Fibroblast of lung (primary cell): ENCODE measurements around the gene CRYAB. TPM values are rescaled to one million over a fixed set of nuclear protein-coding genes. Genes with fewer than 3 reads are reported as not detected.

Experiments
- DNase-seq, 2 donors: peaks; one replicate each; pipeline versions ENCODE4 v3.0.0 to v3.0.0-alpha.2; 2010; ENCODE audit warnings: low read depth in 2 of 2
- H2AFZ ChIP-seq: 2 replicates; pipeline ENCODE4 v1.5.1; 2012; ENCODE audit warnings: low read length, control low read depth, inconsistent platforms
- H3K27ac ChIP-seq: 2 replicates; pipeline ENCODE4 v1.5.1; 2011; ENCODE audit warnings: low read length, control low read depth; ENCODE audit not compliant: insufficient read depth
- H3K27me3 ChIP-seq: 2 replicates; pipeline ENCODE4 v1.5.1; 2011; ENCODE audit warnings: mild to moderate bottlenecking, low read length; ENCODE audit not compliant: control insufficient read depth, insufficient read depth
- H3K36me3 ChIP-seq: 2 replicates; pipeline ENCODE4 v1.5.1; 2011; ENCODE audit warnings: low read length; ENCODE audit not compliant: control insufficient read depth, insufficient read depth
- H3K4me1 ChIP-seq: 2 replicates; pipeline ENCODE4 v1.5.1; 2011; ENCODE audit warnings: low read length; ENCODE audit not compliant: control insufficient read depth, insufficient read depth; ENCODE audit errors: extremely low read depth
- H3K4me2 ChIP-seq: 2 replicates; pipeline ENCODE4 v1.5.1; 2011; ENCODE audit warnings: low read length, control low read depth; ENCODE audit not compliant: insufficient read depth; ENCODE audit errors: extremely low read depth
- H3K4me3 ChIP-seq, 4 experiments: fragments of 200-600 bp in 1 of 4; sonication (generic) in 1 of 4; replicated peaks in 1 of 4; 2 replicates each; pipeline ENCODE4 v1.5.1; 2011 to 2016; ENCODE audit warnings: low read length in 4 of 4, low read depth in 3 of 4, mild to moderate bottlenecking in 3 of 4, control low read depth in 2 of 4, inconsistent platforms in 1 of 4, mixed read lengths in 1 of 4; ENCODE audit not compliant: insufficient read depth in 1 of 4; ENCODE audit errors: control extremely low read depth in 1 of 4
- H3K79me2 ChIP-seq: 2 replicates; pipeline ENCODE4 v1.5.1; 2012; ENCODE audit warnings: mild to moderate bottlenecking, low read length, inconsistent platforms; ENCODE audit not compliant: control insufficient read depth, insufficient read depth
- H3K9ac ChIP-seq: 2 replicates; pipeline ENCODE4 v1.5.1; 2011; ENCODE audit warnings: mild to moderate bottlenecking, low read length, control low read depth; ENCODE audit not compliant: insufficient read depth
- H3K9me3 ChIP-seq: 2 replicates; pipeline ENCODE4 v1.5.1; 2012; ENCODE audit warnings: low read depth, low read length; ENCODE audit not compliant: control insufficient read depth, insufficient read depth
- H4K20me1 ChIP-seq: 2 replicates; pipeline ENCODE4 v1.5.1; 2011; ENCODE audit warnings: low read length; ENCODE audit not compliant: control insufficient read depth, insufficient read depth; ENCODE audit errors: extremely low read depth
- EZH2 ChIP-seq: IDR thresholded peaks from 2 replicates; pipeline ENCODE4 v1.5.1; 2012; ENCODE audit warnings: low read length, control low read depth, mild to moderate bottlenecking; ENCODE audit errors: missing control alignments
- polyA plus RNA-seq, 2 donors: library from polyadenylated mRNA; depleted of rRNA in 1 of 2; stranded (reverse) in 1 of 2; unstranded in 1 of 2; fragments of >200 nt; gene quantifications; 2 replicates each; pipeline ENCODE4 v1.2.1, GENCODE V29; 2011 to 2012; ENCODE audit warnings: missing spikeins in 1 of 2
- total RNA-seq: library from RNA; depleted of rRNA; stranded (reverse); fragments of >200 nt; gene quantifications from 2 replicates; pipeline ENCODE4 v1.2.1, GENCODE V29; 2014
- TF ChIP-seq, protein P1 (sequence below), 2 donors: IDR thresholded peaks in 1 of 2; conservative IDR thresholded peaks in 1 of 2; 1 replicate in 1 of 2; 2 replicates in 1 of 2; pipeline ENCODE4 v1.5.1; 2011 to 2012; ENCODE audit warnings: low read length in 2 of 2, control low read depth in 1 of 2, inconsistent platforms in 1 of 2, low read depth in 1 of 2, mild to moderate bottlenecking in 1 of 2

CRYAB gene
- total and polyA plus RNA-seq, 2 donors (not counting 1 experiment from before 2014, with no cell fraction given), result 48.1 to 51.2 TPM

DNA sequence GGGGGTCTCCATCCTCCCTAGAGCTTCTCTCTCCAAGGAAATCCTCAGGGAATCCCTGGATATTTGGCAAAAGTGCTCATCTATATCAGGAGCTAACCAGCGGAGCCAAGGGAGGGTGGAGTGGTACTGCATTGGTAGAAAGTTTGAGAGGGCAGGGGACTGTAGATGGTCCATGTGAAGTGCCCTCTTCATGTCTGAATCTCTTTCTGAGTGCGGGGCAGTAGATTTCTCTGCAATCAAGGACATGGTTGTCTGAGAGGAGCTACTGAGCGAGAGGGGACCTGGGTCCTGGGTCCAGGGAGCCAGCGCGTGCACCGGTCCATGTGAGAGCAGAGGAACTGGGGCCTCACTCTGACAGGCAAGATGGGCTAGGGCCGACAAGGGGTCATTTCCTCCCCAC is 26.3 kb upstream of the CRYAB start:
- H3K4me1 ChIP-seq, result peaks cover 15% of the 10 kb centered on the region
- H2AFZ ChIP-seq, result no peak overlapping the region
- H3K79me2 ChIP-seq, result no peaks in the 10 kb centered on the region
- H3K4me2 ChIP-seq, result peak overlapping the region; percentile 87
- no peaks in the 10 kb centered on the region for H3K9me3 ChIP-seq
- H3K36me3 ChIP-seq, result no peaks in the 10 kb centered on the region
- H3K27me3 ChIP-seq, result no peaks in the 10 kb centered on the region
- no peak overlapping the region for H3K9ac ChIP-seq
- TF ChIP-seq, protein P1, sequence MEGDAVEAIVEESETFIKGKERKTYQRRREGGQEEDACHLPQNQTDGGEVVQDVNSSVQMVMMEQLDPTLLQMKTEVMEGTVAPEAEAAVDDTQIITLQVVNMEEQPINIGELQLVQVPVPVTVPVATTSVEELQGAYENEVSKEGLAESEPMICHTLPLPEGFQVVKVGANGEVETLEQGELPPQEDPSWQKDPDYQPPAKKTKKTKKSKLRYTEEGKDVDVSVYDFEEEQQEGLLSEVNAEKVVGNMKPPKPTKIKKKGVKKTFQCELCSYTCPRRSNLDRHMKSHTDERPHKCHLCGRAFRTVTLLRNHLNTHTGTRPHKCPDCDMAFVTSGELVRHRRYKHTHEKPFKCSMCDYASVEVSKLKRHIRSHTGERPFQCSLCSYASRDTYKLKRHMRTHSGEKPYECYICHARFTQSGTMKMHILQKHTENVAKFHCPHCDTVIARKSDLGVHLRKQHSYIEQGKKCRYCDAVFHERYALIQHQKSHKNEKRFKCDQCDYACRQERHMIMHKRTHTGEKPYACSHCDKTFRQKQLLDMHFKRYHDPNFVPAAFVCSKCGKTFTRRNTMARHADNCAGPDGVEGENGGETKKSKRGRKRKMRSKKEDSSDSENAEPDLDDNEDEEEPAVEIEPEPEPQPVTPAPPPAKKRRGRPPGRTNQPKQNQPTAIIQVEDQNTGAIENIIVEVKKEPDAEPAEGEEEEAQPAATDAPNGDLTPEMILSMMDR (conservative IDR thresholded peaks at IDR 0.05 in 1 of 2, IDR thresholded peaks at IDR 0.05 in 1 of 2; ENCODE audit: low read depth in 1 of 2, low read length in 2 of 2), result no peak
- no peak for TF ChIP-seq EZH2
- peak overlapping the region in 3 of 4 experiments; percentile 62 to 68 (median 65) for H3K4me3 ChIP-seq
- no peak for DNase-seq
- no peaks in the 10 kb centered on the region for H4K20me1 ChIP-seq
- H3K27ac ChIP-seq, result no peak overlapping the region

DNA sequence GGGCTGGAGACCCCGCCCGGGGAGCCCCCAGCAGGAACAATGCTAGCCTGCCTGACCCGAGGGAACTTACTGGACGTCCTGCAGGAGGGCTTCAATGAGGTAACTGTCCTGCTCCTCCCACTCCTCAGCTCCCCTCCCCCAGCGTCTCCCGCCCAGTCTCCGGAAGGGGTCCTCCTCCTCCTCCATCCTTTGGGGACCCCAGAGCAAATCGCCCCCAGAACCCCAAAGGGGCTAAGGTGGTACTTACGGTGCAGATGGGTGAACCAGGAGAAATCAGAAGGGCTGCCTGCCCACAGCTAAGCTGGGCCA is 25.8 kb upstream of the CRYAB start:
- H3K9ac ChIP-seq, result peak overlapping the region; percentile 39
- no peak overlapping the region for H3K27ac ChIP-seq
- TF ChIP-seq, protein P1 (conservative IDR thresholded peaks at IDR 0.05 in 1 of 2, IDR thresholded peaks at IDR 0.05 in 1 of 2; ENCODE audit: low read depth in 1 of 2, low read length in 2 of 2), result no peak
- no peak for TF ChIP-seq EZH2

DNA sequence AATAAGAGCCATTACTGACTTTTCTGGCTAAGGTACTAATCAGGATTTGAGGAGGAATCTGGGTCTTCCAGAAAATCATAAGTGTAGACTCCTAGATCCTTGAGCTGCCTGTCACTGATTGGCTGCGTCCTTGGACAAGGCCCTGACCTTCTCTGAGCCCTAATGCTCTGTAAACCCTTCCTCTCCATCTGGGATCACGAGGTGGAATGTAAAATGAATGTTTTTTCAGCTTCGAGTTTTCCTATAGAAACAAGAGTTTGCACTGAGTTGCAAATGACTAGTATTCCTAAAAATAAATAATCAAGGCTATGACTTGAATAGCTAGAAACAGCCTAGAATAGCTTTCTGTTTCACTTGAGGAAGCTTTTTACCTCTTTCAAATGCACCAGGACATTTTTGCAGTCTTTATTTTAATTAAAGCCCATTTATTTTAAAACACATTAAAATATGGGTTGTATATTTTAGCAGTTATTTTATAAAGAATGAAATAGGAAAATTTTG is 24.5 kb upstream of the CRYAB start:
- H3K4me3 ChIP-seq, result peak overlapping the region in 3 of 4 experiments; percentile 63 to 70 (median 65)
- H3K9me3 ChIP-seq, result no peaks in the 10 kb centered on the region
- TF ChIP-seq EZH2, result no peak
- TF ChIP-seq, protein P1 (conservative IDR thresholded peaks at IDR 0.05 in 1 of 2, IDR thresholded peaks at IDR 0.05 in 1 of 2; ENCODE audit: low read depth in 1 of 2, low read length in 2 of 2), result no peak
- H2AFZ ChIP-seq, result no peak overlapping the region
- no peaks in the 10 kb centered on the region for H3K27me3 ChIP-seq
- DNase-seq, result no peak
- H3K36me3 ChIP-seq, result no peaks in the 10 kb centered on the region
- no peaks in the 10 kb centered on the region for H3K79me2 ChIP-seq
- no peaks in the 10 kb centered on the region for H4K20me1 ChIP-seq
- H3K4me2 ChIP-seq, result peak overlapping the region; percentile 87
- H3K9ac ChIP-seq, result no peak overlapping the region
- peaks cover 15% of the 10 kb centered on the region for H3K4me1 ChIP-seq
- H3K27ac ChIP-seq, result peak overlapping the region; percentile 26

More for the DNA sequence above, 25.8 kb upstream of the CRYAB start:
- no peaks in the 10 kb centered on the region for H3K79me2 ChIP-seq
- H3K27me3 ChIP-seq, result no peaks in the 10 kb centered on the region
- DNase-seq, result no peak
- H3K4me2 ChIP-seq, result peak overlapping the region; percentile 87
- H3K4me3 ChIP-seq, result peak overlapping the region; percentile 62 to 68 (median 64)
- peaks cover 15% of the 10 kb centered on the region for H3K4me1 ChIP-seq
- H4K20me1 ChIP-seq, result no peaks in the 10 kb centered on the region
- no peaks in the 10 kb centered on the region for H3K9me3 ChIP-seq
- H3K36me3 ChIP-seq, result no peaks in the 10 kb centered on the region
- peak overlapping the region; percentile 96 for H2AFZ ChIP-seq
